MCF 10A (cell line): Measurements from ENCODE around the gene MEX3D. TPM values are rescaled to one million over a fixed set of nuclear protein-coding genes. Genes with fewer than 3 reads are reported as not detected.

Source experiments
- BruUV-seq: library from RNA; stranded (reverse); fragments of 400-500 nt; replicated peaks from 2 replicates; lab custom pipeline; 2021; lab: Mats Ljungman, UMichigan
- CTCF ChIA-PET: fragments of 300-600 bp; sonication (Branson Sonifier 250); formaldehyde crosslinking; extraction: SDS; loops from one replicate; lab custom pipeline; 2021; ENCODE audit warnings: antibody characterized with exemption, inconsistent platforms; lab: Yijun Ruan, JAX
- POLR2A ChIA-PET: fragments of 300-600, 350-650 bp; sonication (Branson Sonifier 250); formaldehyde crosslinking; extraction: SDS; loops from one replicate; lab custom pipeline; 2020; ENCODE audit warnings: antibody characterized with exemption, inconsistent platforms; lab: Yijun Ruan, JAX
- DNase-seq: peaks from one replicate; pipeline ENCODE4 v3.0.0-alpha.2; 2018; ENCODE audit not compliant: unreplicated experiment
- H3K27ac Mint-ChIP-seq: one replicate; pipeline ENCODE4 v1.8.0; 2022; ENCODE audit warnings: mild to moderate bottlenecking, low read depth, mixed read lengths; ENCODE audit not compliant: unreplicated experiment
- H3K27me3 Mint-ChIP-seq: one replicate; pipeline ENCODE4 v1.8.0; 2022; ENCODE audit warnings: mixed read lengths; ENCODE audit not compliant: insufficient read depth, unreplicated experiment
- H3K36me3 Mint-ChIP-seq: one replicate; pipeline ENCODE4 v1.8.0; 2022; ENCODE audit warnings: mild to moderate bottlenecking, moderate library complexity, mixed read lengths; ENCODE audit not compliant: insufficient read depth, unreplicated experiment
- H3K4me1 Mint-ChIP-seq: one replicate; pipeline ENCODE4 v1.8.0; 2022; ENCODE audit warnings: mixed read lengths; ENCODE audit not compliant: insufficient read depth, unreplicated experiment
- H3K4me3 Mint-ChIP-seq: one replicate; pipeline ENCODE4 v1.8.0; 2022; ENCODE audit warnings: mild to moderate bottlenecking, moderate library complexity, mixed read lengths; ENCODE audit not compliant: unreplicated experiment
- H3K9me3 Mint-ChIP-seq: one replicate; pipeline ENCODE4 v1.8.0; 2022; ENCODE audit warnings: mixed read lengths; ENCODE audit not compliant: unreplicated experiment
- intact Hi-C: fragments of 100-400 bp; cut with micrococcal nuclease; formaldehyde crosslinking; loops from 2 replicates; pipeline ENCODE4 v1.14.1; 2022
- total RNA-seq: library from RNA; stranded (reverse); gene quantifications from 2 replicates; pipeline ENCODE4 v1.2.3, GENCODE V29; 2022
- TF ChIP-seq, protein P1 (sequence below): fragments of 200-600 bp; IDR thresholded peaks from one replicate; pipeline ENCODE4 v1.8.0; 2022; ENCODE audit warnings: antibody characterized with exemption, mild to moderate bottlenecking; ENCODE audit not compliant: unreplicated experiment

Gene MEX3D
- total RNA-seq, 1 experiment from 2014 or later: 20.0 TPM

DNA sequence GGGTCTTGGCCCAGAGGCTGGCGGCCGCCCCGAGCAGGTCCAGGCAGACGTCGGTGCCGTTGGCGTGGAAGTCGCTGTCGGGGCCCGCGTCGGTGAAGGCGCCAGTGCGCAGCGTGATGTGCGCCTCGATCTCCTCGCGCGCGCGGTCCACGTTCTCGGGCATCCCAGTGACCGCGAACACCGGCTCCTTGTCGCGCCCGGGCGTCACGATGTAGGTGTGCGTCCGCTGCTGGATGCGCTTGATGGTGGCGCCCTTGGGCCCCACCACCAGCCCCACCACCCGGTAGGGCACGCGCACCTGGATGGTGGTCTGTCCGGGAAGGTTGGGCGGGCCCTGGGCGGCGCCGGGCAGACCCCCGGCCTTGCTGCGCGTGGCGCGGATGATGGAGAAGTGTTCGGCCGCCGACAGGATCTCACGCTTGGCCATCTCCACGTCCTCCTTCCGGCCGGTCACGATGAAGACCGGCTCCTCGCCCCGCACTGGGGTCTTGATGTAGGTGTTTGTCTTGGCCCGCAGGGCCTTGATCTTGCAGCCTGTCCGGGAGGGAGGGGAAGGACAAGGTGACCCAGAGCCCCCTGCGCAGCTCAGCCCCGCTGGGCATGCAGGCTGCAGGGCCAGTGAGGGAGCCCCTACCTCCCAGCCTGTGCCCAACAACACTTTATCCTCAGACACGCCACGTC, 11.6 kb downstream of the MEX3D start:
- POLR2A ChIA-PET: no interaction called here
- no TSS peak for BruUV-seq
- CTCF ChIA-PET: no interaction called here
- Mint-ChIP-seq H3K4me1 (no peaks in the 10 kb centered on the region), H3K9me3 (no peaks in the 10 kb centered on the region), H3K27ac (no peak overlapping the region), H3K4me3 (no peak overlapping the region), H3K27me3 (no peaks in the 10 kb centered on the region), H3K36me3 (no peaks in the 10 kb centered on the region)
- no peak for DNase-seq
- intact Hi-C loops: no loop called here
- TF ChIP-seq, protein P1, sequence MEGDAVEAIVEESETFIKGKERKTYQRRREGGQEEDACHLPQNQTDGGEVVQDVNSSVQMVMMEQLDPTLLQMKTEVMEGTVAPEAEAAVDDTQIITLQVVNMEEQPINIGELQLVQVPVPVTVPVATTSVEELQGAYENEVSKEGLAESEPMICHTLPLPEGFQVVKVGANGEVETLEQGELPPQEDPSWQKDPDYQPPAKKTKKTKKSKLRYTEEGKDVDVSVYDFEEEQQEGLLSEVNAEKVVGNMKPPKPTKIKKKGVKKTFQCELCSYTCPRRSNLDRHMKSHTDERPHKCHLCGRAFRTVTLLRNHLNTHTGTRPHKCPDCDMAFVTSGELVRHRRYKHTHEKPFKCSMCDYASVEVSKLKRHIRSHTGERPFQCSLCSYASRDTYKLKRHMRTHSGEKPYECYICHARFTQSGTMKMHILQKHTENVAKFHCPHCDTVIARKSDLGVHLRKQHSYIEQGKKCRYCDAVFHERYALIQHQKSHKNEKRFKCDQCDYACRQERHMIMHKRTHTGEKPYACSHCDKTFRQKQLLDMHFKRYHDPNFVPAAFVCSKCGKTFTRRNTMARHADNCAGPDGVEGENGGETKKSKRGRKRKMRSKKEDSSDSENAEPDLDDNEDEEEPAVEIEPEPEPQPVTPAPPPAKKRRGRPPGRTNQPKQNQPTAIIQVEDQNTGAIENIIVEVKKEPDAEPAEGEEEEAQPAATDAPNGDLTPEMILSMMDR: no peak

DNA sequence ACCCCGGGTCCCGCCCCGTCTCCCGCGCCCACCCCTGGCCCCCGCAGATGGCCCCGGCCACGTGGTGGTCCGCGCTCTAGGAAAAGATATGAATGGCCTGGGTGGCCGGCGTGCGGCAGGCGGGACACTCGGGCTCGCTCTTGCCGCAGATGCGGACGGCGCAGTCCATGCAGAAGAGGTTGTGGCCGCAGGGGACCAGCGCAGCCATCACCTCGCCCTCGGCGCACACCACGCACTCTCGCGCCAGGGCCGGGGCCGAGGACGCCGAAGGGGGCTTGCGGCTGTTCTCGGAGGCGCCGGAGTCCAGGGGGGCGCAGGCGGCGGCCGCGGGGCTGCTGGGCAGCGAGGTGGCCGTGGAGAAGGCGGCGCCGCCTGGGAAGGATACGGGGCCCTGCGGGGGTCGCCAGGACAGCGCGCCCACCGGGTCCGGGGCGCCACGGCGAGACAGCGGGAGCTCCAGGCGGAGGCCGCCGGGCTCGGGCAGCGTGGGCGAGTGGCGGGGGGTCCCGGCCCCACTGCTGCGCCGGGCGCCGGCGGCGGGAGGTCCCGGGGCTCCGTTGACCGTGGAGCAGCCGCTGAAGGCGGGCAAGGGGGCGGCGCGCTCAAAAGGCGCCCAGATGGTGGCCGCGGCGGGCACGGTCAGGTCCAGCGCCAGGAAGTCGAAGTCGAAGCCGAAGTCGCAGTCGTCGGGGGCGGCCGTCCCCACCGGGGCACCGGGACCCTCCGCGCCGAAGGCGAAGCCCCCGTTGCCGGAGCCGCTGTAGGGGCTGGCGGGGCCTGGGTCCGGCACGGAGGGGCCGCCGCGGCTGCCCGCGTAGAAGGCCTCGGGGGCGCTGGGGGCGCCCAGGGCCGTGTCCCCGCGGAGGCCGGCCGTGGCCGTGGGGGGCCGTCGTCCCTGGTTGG, 12.4 kb downstream of the MEX3D start:
- CTCF ChIA-PET: no interaction called here
- Mint-ChIP-seq H3K36me3 (no peaks in the 10 kb centered on the region), H3K4me1 (no peaks in the 10 kb centered on the region), H3K27ac (no peak overlapping the region), H3K4me3 (no peak overlapping the region), H3K27me3 (no peaks in the 10 kb centered on the region), H3K9me3 (no peaks in the 10 kb centered on the region)
- TF ChIP-seq, protein P1: no peak
- POLR2A ChIA-PET: no interaction called here
- intact Hi-C loops: no loop called here
- BruUV-seq: no TSS peak
- DNase-seq: no peak

DNA sequence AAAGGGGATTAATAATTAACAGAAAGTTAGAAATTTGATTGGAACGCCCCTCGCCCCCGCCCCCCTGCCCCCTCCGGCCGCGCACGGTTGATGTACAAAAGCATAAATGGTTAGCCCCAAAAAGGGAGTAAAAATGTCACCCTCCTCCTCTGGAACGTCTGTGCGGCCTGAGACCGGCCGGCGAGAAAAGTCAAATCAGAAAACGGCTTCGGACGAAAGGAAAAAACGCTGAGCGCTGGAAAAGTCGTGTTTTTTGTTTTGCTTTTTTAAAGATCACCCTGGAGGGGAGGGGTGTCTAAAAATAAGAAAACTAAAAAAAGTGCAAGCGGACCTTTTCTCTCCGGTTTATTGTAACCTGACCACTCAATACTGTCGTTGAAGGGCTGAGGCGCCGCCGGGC, 13.2 kb downstream of the MEX3D start:
- ChIA-PET CTCF (interaction anchor here (0.6 kb wide), 1 partner anchor 287 kb away, joined by 3 read pairs; no protein-coding TSS in a partner anchor), POLR2A (no interaction called here)
- no TSS peak for BruUV-seq
- H3K4me3 Mint-ChIP-seq: no peak overlapping the region
- no peaks in the 10 kb centered on the region for H3K27me3 Mint-ChIP-seq
- TF ChIP-seq, protein P1: no peak
- DNase-seq: no peak
- intact Hi-C loops: no loop called here
- no peaks in the 10 kb centered on the region for H3K9me3 Mint-ChIP-seq
- H3K4me1 Mint-ChIP-seq: no peaks in the 10 kb centered on the region
- no peaks in the 10 kb centered on the region for H3K36me3 Mint-ChIP-seq
- H3K27ac Mint-ChIP-seq: no peak overlapping the region

DNA sequence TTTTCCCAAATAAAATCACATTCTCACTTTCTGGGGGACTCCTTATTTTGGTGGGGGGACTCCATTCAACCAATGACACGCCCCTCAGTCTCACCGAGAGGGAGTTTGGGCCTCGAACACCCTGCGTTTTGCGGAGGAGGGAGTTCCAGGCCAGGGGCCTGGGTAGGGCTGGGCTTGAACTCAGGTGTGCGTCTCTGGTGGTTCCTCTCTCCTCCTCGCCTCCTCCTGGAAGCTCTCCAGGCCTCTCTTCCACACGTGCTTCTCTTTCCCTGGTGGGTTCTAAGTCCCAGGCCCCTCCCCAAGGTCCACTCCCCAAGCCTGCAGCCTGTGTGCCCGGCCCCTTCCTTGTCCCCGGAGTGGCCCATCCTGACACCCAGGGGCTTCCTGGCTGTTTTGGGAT, 14.7 kb downstream of the MEX3D start:
- no peak overlapping the region for H3K27ac Mint-ChIP-seq
- CTCF ChIA-PET: no interaction called here
- TF ChIP-seq, protein P1: no peak
- H3K4me3 Mint-ChIP-seq: no peak overlapping the region
- no TSS peak for BruUV-seq
- POLR2A ChIA-PET: no interaction called here
- no peaks in the 10 kb centered on the region for H3K4me1 Mint-ChIP-seq
- H3K27me3 Mint-ChIP-seq: no peaks in the 10 kb centered on the region
- no peaks in the 10 kb centered on the region for H3K9me3 Mint-ChIP-seq
- no peaks in the 10 kb centered on the region for H3K36me3 Mint-ChIP-seq
- intact Hi-C loops: no loop called here
- DNase-seq: no peak
